Measurements from ENCODE around the gene ARCN1.

ARCN1 gene

DNA sequence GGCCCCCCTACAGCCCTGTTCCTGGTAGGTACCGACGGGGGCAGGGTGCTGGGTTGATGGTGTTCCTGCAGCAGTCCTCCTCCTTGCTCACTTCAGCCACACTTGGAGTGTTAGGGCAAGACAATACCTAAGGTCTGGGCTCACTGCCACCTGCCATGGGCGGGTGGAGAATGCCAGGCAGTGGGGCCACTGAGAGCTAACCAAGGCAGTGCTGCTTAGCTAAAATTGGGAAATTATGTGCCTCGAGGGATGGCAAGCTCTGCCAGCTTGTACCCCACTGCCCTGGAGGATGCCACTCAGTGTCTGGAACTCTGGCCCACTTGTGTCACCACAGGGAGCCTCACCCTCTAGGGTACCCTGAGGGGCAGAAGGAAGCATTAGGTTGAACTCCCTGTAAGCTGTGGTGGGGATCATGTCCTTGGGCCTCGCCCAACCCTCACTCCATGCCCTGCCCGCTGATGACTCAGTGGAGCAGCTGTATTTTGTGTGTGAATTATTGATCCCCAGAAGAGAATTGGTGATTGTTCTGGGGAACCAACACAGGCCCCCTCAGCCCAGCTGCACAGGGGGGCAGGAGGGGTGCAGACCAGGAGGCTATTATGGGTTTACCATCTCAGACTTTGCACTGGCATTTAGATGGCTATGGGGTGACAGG is 53.0 kb downstream of the ARCN1 start:
- H3K27ac ChIP-seq: no peak overlapping the region
- no peak for TF ChIP-seq ZFX (IDR thresholded peaks at IDR 0.05; ENCODE audit: borderline replicate concordance)
- TF ChIP-seq, protein P1, sequence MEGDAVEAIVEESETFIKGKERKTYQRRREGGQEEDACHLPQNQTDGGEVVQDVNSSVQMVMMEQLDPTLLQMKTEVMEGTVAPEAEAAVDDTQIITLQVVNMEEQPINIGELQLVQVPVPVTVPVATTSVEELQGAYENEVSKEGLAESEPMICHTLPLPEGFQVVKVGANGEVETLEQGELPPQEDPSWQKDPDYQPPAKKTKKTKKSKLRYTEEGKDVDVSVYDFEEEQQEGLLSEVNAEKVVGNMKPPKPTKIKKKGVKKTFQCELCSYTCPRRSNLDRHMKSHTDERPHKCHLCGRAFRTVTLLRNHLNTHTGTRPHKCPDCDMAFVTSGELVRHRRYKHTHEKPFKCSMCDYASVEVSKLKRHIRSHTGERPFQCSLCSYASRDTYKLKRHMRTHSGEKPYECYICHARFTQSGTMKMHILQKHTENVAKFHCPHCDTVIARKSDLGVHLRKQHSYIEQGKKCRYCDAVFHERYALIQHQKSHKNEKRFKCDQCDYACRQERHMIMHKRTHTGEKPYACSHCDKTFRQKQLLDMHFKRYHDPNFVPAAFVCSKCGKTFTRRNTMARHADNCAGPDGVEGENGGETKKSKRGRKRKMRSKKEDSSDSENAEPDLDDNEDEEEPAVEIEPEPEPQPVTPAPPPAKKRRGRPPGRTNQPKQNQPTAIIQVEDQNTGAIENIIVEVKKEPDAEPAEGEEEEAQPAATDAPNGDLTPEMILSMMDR (IDR thresholded peaks at IDR 0.05): no peak

DNA sequence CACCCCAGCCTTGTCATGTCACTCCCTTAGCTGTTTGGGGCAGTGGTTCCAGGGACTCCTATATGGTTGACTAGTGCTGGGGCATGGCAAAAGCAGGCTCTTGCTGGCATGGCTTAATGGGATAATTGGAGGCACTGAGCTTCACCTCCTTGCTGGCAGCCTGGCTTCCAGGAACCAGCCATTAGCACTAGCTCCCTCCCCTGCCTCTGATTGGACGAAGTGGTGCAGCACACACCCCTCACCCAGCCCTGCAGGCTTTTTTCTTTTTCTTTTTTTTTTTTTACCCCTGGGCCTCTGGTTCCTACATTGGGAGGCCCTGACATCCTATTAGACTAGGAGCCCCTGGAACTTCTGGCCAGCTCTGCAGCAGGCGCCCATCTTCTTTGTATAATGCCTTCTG is 53.8 kb downstream of the ARCN1 start:
- H3K27ac ChIP-seq: no peak overlapping the region
- no peak for TF ChIP-seq ZFX (IDR thresholded peaks at IDR 0.05; ENCODE audit: borderline replicate concordance)
- TF ChIP-seq, protein P1 (IDR thresholded peaks at IDR 0.05): no peak

DNA sequence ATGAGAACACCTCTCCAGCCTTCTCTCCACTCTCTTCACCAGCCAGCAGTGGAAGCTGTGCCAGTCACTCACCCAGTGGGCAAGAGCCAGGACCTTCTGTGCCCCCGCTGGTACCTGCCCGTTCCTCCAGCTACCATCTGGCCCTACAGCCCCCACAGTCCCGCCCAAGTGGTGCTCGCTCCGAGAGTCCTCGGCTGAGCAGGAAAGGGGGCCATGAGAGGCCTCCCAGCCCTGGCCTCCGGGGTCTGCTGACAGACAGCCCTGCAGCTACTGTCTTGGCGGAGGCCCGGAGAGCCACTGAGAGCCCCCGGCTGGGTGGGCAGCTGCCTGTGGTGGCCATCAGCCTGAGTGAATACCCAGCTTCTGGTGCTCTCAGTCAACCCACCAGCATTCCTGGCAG is 55.4 kb downstream of the ARCN1 start:
- TF ChIP-seq ZFX (IDR thresholded peaks at IDR 0.05; ENCODE audit: borderline replicate concordance): no peak
- TF ChIP-seq, protein P1 (IDR thresholded peaks at IDR 0.05): no peak
- no peak overlapping the region for H3K27ac ChIP-seq

DNA sequence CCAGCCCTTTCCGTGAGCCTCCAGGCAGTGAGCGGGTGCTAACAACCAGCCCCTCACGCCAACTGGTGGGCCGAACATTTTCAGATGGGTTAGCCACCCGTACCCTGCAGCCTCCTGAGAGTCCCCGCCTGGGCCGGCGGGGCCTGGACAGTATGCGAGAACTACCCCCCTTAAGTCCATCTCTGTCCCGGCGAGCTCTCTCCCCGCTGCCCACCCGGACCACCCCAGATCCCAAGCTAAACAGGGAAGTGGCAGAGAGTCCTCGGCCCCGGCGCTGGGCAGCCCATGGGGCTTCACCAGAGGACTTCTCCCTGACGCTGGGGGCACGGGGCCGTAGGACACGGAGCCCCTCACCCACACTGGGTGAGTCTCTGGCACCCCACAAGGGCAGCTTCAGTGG is 55.8 kb downstream of the ARCN1 start:
- H3K27ac ChIP-seq: no peak overlapping the region
- TF ChIP-seq, protein P1 (IDR thresholded peaks at IDR 0.05): no peak
- TF ChIP-seq ZFX (IDR thresholded peaks at IDR 0.05; ENCODE audit: borderline replicate concordance): no peak

DNA sequence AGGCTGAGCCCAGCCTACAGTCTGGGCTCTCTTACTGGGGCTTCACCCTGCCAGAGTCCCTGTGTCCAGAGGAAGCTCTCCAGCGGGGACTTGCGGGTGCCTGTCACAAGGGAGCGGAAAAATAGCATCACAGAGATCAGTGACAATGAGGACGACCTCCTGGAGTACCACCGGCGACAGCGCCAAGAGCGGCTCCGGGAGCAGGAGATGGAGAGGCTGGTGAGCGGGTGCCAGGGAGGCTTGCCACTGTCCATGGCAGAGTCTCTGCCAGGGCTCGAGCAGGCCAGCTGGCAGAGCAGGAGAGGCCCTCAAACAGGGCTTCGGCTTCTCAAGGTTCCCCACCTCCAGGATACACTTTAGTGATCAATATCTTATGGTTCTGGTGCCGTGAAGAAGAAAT is 56.2 kb downstream of the ARCN1 start:
- H3K27ac ChIP-seq: no peak overlapping the region
- TF ChIP-seq ZFX (IDR thresholded peaks at IDR 0.05; ENCODE audit: borderline replicate concordance): no peak
- TF ChIP-seq, protein P1 (IDR thresholded peaks at IDR 0.05): no peak

DNA sequence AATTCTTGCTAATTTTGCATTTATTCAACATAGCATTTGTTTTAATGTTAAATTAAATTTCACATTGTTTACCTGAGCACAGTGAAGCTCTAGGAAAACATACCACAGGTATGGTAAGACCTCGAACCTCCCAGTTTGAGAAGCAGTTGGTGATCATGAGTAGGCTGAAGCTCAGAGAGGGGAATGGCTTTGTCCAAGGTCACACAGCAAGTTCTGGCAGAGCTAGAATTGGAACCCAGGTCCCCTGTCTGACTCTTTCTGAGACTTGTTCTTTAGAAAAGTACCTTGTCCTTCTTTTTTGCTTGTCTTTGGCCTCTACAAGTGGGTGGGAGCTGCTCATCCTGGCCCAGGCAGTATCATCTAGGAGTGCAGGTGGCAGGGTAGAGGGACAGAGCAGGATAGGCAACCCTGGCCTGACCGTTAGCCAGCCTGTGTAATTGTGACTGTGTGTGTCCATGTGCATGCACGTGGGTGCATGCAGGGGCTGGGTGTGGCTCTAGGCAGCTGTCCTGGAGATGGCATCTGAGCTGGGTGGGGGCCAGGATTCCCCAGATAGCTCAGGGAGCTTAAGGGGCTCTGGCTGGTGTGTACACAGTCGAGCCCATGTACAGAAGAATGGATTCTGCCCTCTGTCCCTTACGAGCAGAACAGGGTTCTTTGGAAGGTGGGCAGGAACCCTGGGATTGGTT is 56.8 kb downstream of the ARCN1 start:
- H3K27ac ChIP-seq: no peak overlapping the region
- TF ChIP-seq, protein P1 (IDR thresholded peaks at IDR 0.05): no peak
- TF ChIP-seq ZFX (IDR thresholded peaks at IDR 0.05; ENCODE audit: borderline replicate concordance): no peak
